Ishikawa (cell line): ENCODE data around the gene FCN3.

ENCODE experiments used
- CEBPB ChIP-seq: IDR thresholded peaks from 2 replicates; pipeline ENCODE4 v1.6.1; 2012
- EGR1 ChIP-seq: IDR thresholded peaks from 2 replicates; pipeline ENCODE4 v1.6.1; 2012
- EP300 ChIP-seq: IDR thresholded peaks from 2 replicates; pipeline ENCODE4 v1.6.1; 2012; ENCODE audit warnings: borderline replicate concordance
- FOXM1 ChIP-seq: IDR thresholded peaks from 2 replicates; pipeline ENCODE4 v1.6.1; 2012; ENCODE audit warnings: low read depth, borderline replicate concordance
- RAD21 ChIP-seq: IDR thresholded peaks from 2 replicates; pipeline ENCODE4 v1.6.1; 2012; ENCODE audit warnings: low read depth
- REST ChIP-seq: IDR thresholded peaks from 2 replicates; pipeline ENCODE4 v1.6.1; 2012; ENCODE audit warnings: low read depth, mild to moderate bottlenecking
- TAF1 ChIP-seq: IDR thresholded peaks from 2 replicates; pipeline ENCODE4 v1.6.1; 2012; ENCODE audit warnings: low read depth, mild to moderate bottlenecking
- TCF12 ChIP-seq: IDR thresholded peaks from 2 replicates; pipeline ENCODE4 v1.6.1; 2012; ENCODE audit warnings: low read depth
- YY1 ChIP-seq: IDR thresholded peaks from 2 replicates; pipeline ENCODE4 v1.6.1; 2012; ENCODE audit warnings: low read depth
- ZBTB7A ChIP-seq: IDR thresholded peaks from 2 replicates; pipeline ENCODE4 v1.6.1; 2012; ENCODE audit warnings: low read depth
- TF ChIP-seq, protein P1 (sequence below): IDR thresholded peaks from 2 replicates; pipeline ENCODE4 v1.6.1; 2012

DNA sequence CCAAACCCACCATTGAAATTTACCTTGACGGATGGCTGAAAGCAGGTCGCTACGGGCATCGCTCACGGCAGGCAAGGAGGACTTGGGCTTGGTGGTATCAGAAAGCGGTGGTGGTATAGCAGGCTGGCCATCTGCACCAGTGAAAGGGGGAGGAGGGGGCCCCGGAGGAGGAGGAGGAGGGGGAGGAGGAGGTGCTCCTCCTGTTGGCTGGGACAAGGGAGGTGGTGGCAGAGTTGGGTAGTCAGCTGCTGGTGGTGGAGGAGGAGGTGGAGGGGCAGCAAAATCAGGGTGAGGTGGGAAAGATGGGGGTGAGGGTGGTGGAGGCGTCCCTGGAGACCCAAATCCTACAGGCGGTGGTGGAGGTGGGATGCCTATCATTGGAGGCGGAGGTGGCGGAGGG, 35.0 kb upstream of the FCN3 start:
- TF ChIP-seq RAD21 (no peak), TCF12 (no peak), EP300 (no peak), ZBTB7A (no peak), REST (no peak), FOXM1 (no peak), YY1 (no peak), EGR1 (no peak), CEBPB (no peak), TAF1 (no peak)
- TF ChIP-seq, protein P1, sequence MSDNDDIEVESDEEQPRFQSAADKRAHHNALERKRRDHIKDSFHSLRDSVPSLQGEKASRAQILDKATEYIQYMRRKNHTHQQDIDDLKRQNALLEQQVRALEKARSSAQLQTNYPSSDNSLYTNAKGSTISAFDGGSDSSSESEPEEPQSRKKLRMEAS, result no peak
